ENCODE data around the gene ZNF710. TPM values are rescaled to one million over a fixed set of nuclear protein-coding genes. Genes with fewer than 3 reads are reported as not detected.

The ZNF710 gene
- total and polyA plus RNA-seq, 2 of the 4 experiments (the other 2 are of a cell fraction) = 7.6 to 8.2 TPM

- no TSS peak for BruUV-seq (replicated peaks)
- Histone ChIP-seq H3K56ac (ENCODE audit: extremely low read depth, insufficient read depth, low read length) (peak within 1 kb of the TSS; percentile 44), H2AFZ (replicated peaks; ENCODE audit: low read length, poor library complexity) (peak within 1 kb of the TSS; percentile 96), H4K5ac (ENCODE audit: low read depth, low read length) (peak within 1 kb of the TSS; percentile 52), H3K36me3 (ENCODE audit: control insufficient read depth, insufficient read depth, low read length) (no peaks in the 10 kb centered on the region), H3K9me1 (ENCODE audit: insufficient read depth, low read length) (peaks cover 23% of the 10 kb centered on the region), H3K4me2 (ENCODE audit: low read depth, low read length) (peak within 1 kb of the TSS; percentile 98), H3K27me3 (ENCODE audit: control insufficient read depth, insufficient read depth, low read length) (no peaks in the 10 kb centered on the region), H3K4ac (ENCODE audit: low read depth, low read length) (peak within 1 kb of the TSS; percentile 92), H3K27ac (ENCODE audit: insufficient read depth, low read length) (peak within 1 kb of the TSS; percentile 58), H3K9me3 (ENCODE audit: control insufficient read depth, insufficient read depth, low read length) (no peaks in the 10 kb centered on the region), H2AK5ac (ENCODE audit: low read depth, low read length) (peak within 1 kb of the TSS; percentile 92), H3K14ac (replicated peaks; ENCODE audit: low read depth, low read length) (peak within 1 kb of the TSS; percentile 97), H3K79me1 (ENCODE audit: low read depth in 1 of 2, low read length in 2 of 2) (peaks cover 23 to 40% of the 10 kb centered on the region in 2 experiments), H3K18ac (ENCODE audit: low read depth, low read length) (peak within 1 kb of the TSS; percentile 74), H2BK120ac (ENCODE audit: low read depth, low read length) (peak within 1 kb of the TSS; percentile 57), H3K4me3 (ENCODE audit: insufficient read depth, low read depth, low read length) (peak within 1 kb of the TSS; percentile 93), H2BK5ac (ENCODE audit: low read depth, low read length, poor library complexity, severe bottlenecking) (peak within 1 kb of the TSS; percentile 72), H2BK15ac (ENCODE audit: low read depth, low read length) (no peak within 1 kb of the TSS; the same call in 2 of the 3 replicates), H3K9ac (ENCODE audit: low read depth, low read length) (peak within 1 kb of the TSS; percentile 74), H4K20me1 (ENCODE audit: insufficient read depth, low read length) (peaks cover 20% of the 10 kb centered on the region), H3K23ac (ENCODE audit: low read depth, low read length) (peak within 1 kb of the TSS; percentile 95), H4K8ac (ENCODE audit: low read depth in 2 of 2, low read length in 2 of 2) (peak within 1 kb of the TSS; percentile 40 to 84; a peak in 3 of 4 replicates), H4K91ac (ENCODE audit: insufficient read depth, low read depth, low read length) (peak within 1 kb of the TSS; percentile 87), H2AK9ac (replicated peaks; ENCODE audit: low read depth, low read length, poor library complexity) (peak within 1 kb of the TSS; percentile 94), H2BK20ac (ENCODE audit: low read depth, low read length) (no peak within 1 kb of the TSS), H3K4me1 (ENCODE audit: control insufficient read depth, insufficient read depth, low read length) (peaks cover 31% of the 10 kb centered on the region)
- CTCF ChIA-PET = interaction anchor here (0.7 kb wide), 1 partner anchor 40 kb away, joined by 3 read pairs; no protein-coding TSS in a partner anchor
- 0% methylated on average over 34 of the region's 104 CpGs; no CpG with 5 or more reads in 1 of the 2 experiments for WGBS, 2 experiments (ENCODE audit: extremely low coverage in 2 of 2, insufficient read length in 1 of 2)
- POLR2A ChIA-PET (ENCODE audit: unreplicated experiment) = interaction anchor here (0.7 kb wide), 1 partner anchor 40 kb away, joined by 3 read pairs; no protein-coding TSS in a partner anchor
- no peak for TF ChIP-seq USF2 (IDR thresholded peaks at IDR 0.05; ENCODE audit: low read depth, low read length)
- no peak for TF ChIP-seq BHLHE40 (IDR thresholded peaks at IDR 0.05; ENCODE audit: low read depth, low read length)
- 0 out of 2 replicates have a peak, but pooled peaks have one; percentile 57 for TF ChIP-seq MXI1 (IDR thresholded peaks at IDR 0.05; ENCODE audit: borderline replicate concordance, low read depth, low read length)
- no peak for TF ChIP-seq RFX5 (IDR thresholded peaks at IDR 0.05; ENCODE audit: low read depth, low read length)
- no peak for TF ChIP-seq SMC3 (IDR thresholded peaks at IDR 0.05; ENCODE audit: low read depth, low read length)
- no peak for TF ChIP-seq FOS (IDR thresholded peaks at IDR 0.05; ENCODE audit: low read depth, low read length)
- no peak for TF ChIP-seq NFE2L2 (IDR thresholded peaks at IDR 0.05; ENCODE audit: low read depth, low read length)
- peak; percentile 93 for TF ChIP-seq POLR2A (IDR thresholded peaks at IDR 0.05; ENCODE audit: low read depth, low read length)
- no peak for TF ChIP-seq RAD21 (IDR thresholded peaks at IDR 0.05; ENCODE audit: low read length)
- peak; percentile 73; the same call in 1 of the 2 replicates for TF ChIP-seq MAZ (IDR thresholded peaks at IDR 0.05; ENCODE audit: borderline replicate concordance, low read depth, low read length)
- no peak for TF ChIP-seq CTCF (conservative IDR thresholded peaks at IDR 0.05; ENCODE audit: low read depth, low read length)
- no peak for TF ChIP-seq ELK1 (IDR thresholded peaks at IDR 0.05; ENCODE audit: borderline replicate concordance, low read depth, low read length)
- TF ChIP-seq CHD1 (IDR thresholded peaks at IDR 0.05; ENCODE audit: low read depth, low read length) = no peak
- dilution Hi-C loops (cut with HindIII; ENCODE audit: low sequenced_read_pairs, unreplicated experiment) = no loop called here
- DNase-seq (peak; percentile 79), ATAC-seq (ENCODE audit: low read depth) (peak; percentile 90)
- in situ Hi-C loops (cut with MboI; ENCODE audit: low sequenced_read_pairs) = no loop called here
- intact Hi-C loops (cut with micrococcal nuclease) = loop anchor here (2.0 kb wide), 1 partner anchor 53 kb away; no protein-coding TSS in a partner anchor
Observed at GRCh38 chr15:90101969-90102890, 101.1 kb downstream of the ZNF710 start, which contains the start of gene IDH2. Gene IDH2, minus strand, starts transcription at chr15:90102468. Its CDS starts 78 bp downstream, at chr15:90102390.
